ENCODE results near the gene KDM2A.

DNA sequence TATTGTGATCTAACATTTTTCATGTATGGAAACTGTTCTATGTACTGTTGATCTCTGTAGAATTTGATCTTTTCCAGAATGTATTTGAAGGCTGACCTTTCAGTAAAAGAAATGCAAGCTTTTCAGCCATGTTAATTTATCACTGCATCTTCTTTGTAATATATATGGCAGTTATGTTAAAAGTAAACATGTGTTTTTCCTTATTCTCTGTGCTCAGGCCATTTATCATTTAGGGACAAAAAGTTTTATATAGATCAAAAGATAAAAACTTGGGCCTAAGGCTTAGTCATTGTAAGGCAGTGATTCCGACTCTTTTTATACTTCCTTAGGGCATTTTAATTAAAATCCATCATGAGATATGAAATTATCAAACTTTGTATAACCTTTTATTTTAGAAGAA lies 48.7 kb downstream of the KDM2A start:
- TF ChIP-seq POLR2A (IDR thresholded peaks at IDR 0.05; ENCODE audit: low read depth, low read length) = no peak
- no peak for TF ChIP-seq POLR2AphosphoS5 (IDR thresholded peaks at IDR 0.05; ENCODE audit: low read depth, low read length)
